Mesenteric fat pad (tissue), 1 donor: ENCODE results near the gene C1QTNF3. TPM values are rescaled to one million over a fixed set of nuclear protein-coding genes. Genes with fewer than 3 reads are reported as not detected.
A peak's percentile ranks its signal among the peaks of the same experiment; 100 is the strongest.
"Not testable (repeated sequence)": the region's sequence is repeated elsewhere in the genome, so short reads cannot be mapped to it uniquely, and the experiment has no call there.

ENCODE experiments used
- DNase-seq: peaks from one replicate; pipeline ENCODE4 v3.0.0-alpha.2; 2020; ENCODE audit warnings: low spot score
- total RNA-seq: library from RNA; stranded (reverse); fragmentation: NEBNext Ultra II Directional; extraction: Animal tissue kit (Norgen Biotek cat#: 25700); gene quantifications from one replicate; pipeline ENCODE4 v1.2.1, GENCODE V29; 2021
- donor health status: DM: yes; HTN: yes; CAD: no.

Gene C1QTNF3
- total RNA-seq, 1 donor from 2014 or later, result 2.7 TPM

DNA sequence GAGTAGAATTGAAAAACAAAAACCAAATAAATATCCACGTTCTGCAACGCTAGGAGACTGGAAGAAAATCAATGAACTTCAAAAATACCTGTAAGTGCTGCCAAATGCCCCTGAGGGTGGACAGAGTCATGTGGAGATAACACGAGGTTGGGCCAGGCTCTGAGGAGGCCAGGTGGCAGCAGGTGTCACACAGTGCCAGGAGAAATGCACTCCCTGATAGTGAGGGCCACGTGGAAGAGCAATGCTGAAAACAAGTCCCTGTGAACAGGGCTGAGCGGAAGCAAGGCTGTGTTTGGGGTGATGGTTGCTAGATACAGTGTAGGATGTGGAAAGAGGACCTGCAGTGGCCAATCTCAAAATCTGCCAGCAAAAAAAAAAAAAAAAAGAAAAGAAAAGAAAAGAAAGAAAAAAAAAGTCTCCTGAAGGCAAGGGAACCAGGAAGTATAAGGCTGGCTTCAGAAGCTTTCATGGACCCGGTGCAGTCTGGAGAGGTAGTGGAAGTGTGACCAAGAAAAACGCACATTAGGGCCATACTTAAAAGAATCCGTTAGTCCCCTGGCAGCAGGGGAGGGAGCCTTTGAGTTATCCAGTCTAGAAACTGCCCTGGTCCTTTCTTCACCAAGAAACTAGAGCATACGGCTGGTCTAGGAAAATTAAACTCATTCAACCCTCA is 16.8 kb downstream of the C1QTNF3 start:
- no peak for DNase-seq

DNA sequence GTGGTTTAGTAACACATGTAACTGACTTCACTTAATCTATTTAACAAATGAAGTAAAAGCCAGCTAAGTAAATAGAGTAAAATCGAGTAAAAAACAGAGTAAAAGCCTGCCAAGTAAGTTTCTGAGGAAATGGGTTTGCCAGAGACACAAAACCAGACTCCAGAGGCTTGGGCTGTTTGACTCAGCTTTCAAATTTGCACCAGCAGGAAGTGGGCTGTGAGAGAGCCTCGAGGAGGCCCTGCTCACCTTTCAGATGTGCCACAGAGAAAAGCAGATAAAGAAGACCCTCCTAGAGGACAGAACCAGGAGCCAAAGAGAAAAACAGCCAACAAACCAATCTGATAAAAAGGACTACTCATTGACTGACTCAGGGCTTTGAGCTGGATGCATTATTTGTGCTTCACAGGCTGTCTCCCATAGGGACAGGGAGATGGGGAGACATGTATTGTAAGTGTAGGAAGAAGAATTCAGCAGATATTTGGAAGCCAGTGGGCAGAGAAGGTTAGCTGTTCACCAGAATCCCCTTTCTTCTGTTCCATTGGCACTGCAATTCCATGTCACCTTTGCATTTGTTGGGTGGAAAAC is 20.8 kb downstream of the C1QTNF3 start:
- no peak for DNase-seq

DNA sequence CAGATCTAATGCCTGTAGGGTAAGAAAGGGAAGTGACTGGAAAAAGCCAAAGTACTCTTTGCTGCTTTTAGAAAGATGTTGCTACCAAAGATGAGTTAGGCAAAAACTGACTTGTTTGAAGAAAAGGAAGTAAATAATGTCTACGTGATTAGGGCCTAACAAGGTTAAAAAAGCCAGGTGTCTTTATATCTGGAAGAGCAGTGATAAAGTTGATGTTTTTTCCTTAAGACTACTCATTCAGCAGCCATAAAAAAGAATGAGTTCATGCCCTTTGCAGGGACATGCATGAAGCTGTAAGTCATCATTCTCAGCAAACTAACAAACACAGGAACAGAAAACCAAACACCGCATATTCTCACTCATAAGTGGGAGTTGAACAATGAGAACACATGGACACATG is 21.7 kb downstream of the C1QTNF3 start:
- DNase-seq, result no peak

DNA sequence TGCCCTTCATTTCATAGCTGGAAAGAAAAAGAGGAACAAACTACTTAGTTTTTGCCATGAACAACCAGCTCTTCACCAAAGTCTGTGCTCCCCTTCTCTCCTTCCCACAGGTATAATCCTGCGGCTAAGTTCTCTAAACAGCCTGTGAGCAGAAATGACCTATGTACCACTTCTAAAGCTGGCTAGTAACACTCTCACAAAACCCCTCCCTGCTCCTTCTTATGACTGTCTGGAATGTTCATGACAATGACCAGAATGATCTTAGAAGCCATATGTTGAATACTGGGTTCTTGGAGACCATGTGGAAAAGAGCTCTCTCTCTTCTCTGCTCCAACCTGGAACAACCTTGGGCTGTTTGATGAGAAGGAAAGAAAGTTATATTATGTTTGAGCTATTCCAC is 22.3 kb downstream of the C1QTNF3 start:
- DNase-seq, result no peak

DNA sequence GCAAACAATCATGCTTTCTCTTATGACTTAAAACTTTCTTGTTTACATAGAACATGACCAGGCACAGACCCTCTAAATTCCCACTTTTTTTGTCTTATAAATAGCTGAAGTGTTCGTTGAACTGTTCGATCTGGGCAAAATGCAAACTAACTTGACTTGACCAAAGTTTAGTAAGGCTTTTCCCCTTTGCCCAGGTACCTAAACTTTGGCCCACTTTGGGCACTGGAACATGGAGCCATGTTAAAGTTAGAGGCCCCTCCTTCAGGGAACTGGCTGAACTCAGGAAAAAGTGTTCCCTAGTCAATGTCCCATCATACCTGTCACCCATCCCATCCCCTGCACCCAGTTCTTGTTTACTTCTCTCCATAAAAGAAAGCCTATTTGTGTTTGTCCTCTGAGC is 25.8 kb downstream of the C1QTNF3 start:
- no peak for DNase-seq

DNA sequence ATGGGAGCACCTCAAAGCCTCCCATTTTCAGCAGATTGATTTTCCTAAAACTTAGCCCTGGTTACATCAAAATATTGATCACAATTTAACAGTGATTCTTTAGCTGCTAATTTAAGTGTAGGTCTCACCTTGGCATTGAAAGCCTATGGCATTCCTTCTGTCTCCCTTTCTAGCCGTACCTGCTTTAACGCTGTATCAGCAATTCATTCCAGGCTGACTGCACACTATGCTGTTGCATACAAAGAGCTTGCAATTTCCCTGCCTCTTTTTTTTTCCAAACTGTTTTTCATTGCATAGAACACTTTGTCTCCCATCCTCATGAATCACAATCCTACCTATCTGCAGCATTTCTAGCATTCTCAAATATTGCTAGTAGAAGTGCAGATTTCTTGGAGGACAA is 26.3 kb downstream of the C1QTNF3 start:
- DNase-seq, result no peak

DNA sequence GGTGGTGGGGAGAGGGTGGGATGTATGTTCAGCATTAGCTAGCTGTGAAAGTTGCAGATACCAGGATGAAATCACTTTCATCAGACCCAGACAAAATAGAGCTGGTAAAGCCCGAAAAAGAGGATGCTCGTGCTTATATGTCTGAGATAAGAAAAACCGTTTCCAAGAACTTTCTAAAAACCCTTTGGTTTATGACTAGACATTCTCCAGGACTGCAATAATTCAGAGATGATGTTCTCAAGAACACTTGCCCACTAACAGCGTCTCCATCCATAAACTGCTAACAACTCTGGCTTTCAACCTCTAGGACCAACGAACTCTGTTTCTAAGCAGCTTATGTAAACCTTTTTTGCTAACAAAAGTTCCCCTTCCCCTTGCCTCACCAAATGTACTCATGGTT is 26.8 kb downstream of the C1QTNF3 start:
- DNase-seq, result no peak

DNA sequence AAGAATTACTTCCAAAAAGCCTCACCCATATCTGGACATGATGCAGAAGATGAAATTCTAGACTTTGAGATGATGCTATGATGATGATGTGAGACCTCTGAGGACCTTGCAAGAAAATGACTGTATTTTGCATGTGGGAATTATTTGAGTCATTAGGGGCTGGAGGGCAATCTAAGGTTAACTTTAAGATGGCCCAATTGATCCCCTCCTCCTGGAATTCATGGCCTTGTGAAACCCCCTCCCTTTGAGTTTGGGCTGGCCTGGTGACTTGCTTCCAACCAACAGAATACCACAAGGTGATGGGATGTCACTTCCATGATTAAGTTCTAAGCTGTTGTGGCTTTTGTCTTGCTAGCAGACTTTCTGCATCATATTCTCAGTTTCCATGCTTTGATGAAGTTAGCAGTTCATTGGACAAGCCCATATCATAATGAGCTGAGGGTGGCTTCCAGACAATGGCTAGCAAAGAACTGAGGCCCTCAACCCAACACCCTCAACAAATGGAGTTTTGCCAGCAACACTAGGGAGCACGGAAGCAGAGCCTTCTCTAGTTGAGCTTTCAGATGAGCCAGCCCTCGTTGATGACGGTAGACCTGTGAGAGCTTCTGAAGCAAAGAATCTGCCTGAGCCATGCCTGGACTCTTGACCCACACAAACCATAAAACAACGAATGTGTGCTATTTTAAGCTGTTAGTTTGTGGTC is 27.7 kb downstream of the C1QTNF3 start:
- no peak for DNase-seq

DNA sequence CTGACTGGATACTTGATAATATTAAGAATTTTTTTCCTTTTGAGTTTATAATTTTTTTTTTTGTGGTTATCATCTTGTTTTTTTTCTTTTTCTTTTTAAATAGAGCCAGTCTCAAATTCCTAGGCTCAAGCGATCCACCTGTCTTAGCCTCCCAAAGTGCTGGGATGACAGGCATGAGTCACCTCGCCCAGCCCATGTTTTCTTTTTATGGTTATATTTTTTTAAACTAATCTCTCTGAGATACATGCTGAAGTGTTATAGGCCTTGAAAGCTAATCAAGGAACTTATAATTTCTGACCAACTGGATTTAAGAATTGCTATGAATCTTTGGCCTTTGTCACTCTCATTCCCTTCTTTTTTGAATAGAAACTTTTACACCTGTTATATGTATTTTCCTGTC is 28.4 kb downstream of the C1QTNF3 start:
- DNase-seq, result no peak

DNA sequence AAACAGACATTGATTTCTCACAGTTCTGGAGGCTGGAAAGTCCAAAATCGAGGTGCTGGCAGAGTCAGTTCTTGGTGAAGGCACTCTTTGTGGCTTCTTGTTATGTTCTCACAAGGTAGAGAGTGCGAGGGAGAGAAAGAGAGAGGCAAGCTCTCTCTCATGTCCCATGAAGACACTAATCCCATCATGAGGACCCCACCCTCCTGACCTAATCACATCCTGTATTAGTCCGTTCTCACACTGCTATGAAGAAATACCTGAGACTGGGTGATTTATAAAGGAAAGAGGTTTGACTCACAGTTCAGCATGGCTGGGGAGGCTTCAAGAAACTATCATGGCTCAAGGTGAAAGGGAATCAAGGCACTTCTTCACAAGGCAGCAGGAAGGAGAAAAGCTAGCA is 29.5 kb downstream of the C1QTNF3 start:
- no peak for DNase-seq

DNA sequence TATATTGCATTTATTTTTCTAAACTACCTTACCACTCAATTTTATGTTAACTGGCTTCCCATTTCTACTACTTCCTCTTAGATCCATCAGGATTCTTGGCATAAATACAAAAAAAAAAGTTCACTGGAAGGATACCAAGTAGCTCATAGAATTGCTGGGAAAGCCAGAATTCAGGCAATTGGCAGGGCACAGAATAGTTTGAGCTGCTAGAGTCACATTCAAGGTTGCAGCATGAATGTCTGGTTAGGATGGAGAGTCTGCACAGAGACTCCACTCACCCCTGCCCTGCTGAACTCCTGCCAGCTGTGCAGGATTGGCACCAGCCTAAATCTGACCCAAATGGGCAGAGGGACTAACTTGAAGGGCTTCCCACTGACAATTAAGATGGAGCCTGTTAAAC is 30.2 kb downstream of the C1QTNF3 start:
- no peak for DNase-seq

DNA sequence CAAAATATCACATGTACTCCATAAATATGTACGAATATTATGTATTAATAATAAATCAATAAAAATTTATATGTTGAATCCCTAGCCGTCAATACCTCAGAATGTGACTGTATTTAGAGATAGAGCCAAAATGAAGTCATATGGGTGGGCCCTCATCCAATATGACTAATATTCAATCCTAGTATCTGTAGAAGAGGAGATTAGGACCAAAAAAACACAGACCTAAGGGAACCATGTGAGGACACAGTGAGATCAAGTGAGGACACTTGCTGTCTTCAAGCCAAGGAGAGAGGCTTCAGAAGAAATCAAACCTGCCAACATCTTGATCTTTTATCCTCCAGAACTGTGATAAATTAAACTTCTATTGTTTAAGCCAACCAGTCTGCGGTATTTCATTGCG is 31.5 kb downstream of the C1QTNF3 start:
- no peak for DNase-seq

DNA sequence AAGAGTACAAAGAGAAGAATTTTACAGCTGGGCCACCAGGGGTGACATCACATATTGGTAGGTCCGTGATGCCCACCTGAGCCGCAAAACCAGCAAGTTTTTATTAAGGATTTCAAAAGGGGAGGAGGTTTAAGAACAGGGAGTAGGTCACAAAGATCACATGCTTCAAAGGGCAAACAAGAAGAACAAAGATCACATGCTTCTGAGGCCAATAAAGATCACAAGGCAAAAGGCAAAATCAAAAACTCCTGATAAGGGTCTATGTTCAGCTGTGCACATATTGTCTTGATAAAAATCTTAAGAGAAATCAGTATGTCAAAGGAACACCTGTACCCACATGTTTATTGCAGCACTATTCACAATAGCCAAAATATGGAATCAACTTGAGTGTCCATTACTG is 32.9 kb downstream of the C1QTNF3 start:
- not testable (repeated sequence) for DNase-seq

DNA sequence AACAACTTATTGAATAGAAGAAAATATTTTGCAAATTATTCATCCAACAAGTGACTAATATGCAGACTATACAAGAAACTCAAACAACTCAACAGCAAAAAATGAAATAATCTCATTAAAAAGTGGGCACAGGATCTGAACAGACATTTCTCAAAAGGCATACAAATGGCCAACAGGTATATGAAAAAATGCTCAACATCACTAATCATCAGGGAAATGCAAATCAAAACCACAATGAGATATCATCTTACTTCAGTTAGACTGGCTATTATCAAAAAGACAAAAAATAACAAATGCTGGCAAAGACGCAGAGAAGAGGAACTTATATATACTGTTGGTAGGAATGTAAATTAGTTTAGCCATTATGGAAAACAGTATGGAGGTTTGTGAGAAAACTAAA is 33.4 kb downstream of the C1QTNF3 start:
- no peak for DNase-seq

DNA sequence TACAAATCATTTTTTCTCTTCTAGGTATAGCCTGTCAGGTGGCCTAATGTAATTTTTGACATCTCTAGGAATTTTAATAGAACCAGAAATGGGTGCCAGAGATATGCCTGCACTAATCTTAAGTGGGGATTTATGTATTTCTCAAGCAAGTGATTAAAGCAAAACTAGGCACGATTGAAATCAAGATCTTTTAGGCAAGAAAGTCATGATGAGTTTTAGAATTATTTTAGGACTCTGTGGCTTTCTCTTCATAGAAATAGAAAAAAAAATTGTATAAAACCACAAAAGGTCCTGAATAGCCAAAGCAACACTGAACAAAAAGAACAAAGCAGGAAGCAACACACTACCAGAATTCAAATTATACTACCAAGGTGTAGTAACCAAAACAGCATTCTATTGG is 34.2 kb downstream of the C1QTNF3 start:
- DNase-seq, result no peak

DNA sequence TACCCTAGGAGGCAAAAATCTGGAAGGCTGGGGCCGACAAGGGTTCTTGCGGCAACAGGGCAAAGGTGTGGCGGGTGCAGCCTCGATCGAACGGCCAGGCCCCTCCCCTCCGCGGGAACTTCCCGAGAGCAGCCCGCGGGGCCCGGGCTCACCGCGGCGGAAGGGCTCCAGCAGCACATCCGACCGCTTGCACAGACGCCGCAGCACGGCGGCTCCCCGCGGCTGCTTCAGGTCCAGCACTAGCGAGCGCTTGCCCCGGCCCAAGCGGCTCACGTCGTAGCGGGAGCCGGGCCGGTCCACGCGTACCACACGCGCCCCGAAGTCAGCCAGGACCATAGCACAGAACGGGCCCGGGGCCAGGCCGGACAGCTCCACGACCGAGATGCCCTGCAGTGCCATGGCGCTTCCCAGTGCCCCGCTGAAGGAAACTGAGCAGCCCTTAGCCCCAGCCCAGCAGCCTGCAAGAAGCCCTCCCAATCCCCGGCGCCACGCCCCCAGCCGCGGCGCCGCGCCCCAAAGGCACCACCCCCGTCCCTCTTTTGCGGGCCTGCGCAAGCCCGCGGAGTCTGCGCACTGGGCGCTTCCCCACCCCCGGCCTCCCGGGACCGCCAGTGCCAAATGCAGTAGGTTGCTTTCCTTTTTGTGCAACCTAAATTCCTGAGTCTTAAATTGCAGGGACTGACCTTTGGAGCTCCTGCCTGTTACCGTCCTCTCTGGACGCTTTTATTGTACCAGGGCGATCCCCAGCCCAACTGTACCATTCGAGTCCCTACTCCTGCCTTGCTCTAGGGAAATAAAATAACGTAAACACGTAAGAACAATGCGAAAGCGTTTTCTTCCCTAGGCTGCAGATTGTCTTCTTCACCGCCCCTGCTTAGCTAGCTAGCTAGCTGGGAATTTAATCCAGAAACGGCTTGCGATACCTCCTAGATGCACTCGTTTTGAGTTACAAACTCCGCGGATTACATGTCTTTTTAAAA is 35.1 kb downstream of the C1QTNF3 start, which contains the start of gene AMACR:
AMACR (minus strand) TSS at position 430 of the 980 bp plus-strand sequence; CDS start at position 399, 31 bp downstream.
- peak; percentile 96 for DNase-seq

DNA sequence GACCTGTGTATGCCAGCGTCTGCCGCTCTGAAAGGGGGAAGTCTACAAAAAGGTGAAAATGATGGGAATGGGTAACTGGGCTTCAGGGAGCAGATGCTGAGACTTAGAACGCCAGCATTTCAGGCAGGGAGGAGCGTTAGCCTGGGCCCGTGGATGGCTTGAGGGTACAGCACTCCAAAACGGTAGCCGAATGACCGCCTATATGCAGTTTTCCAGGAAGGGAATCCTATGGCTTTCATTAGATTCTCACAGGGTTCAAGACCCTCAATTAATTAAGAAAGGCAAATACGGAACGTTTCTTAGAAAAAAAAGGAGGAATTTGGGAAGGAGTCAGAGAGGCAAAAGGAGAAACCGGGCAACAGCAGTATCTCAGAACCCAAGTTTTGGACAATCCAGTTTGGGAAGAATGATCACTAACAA is 35.8 kb downstream of the C1QTNF3 start:
- no peak for DNase-seq

DNA sequence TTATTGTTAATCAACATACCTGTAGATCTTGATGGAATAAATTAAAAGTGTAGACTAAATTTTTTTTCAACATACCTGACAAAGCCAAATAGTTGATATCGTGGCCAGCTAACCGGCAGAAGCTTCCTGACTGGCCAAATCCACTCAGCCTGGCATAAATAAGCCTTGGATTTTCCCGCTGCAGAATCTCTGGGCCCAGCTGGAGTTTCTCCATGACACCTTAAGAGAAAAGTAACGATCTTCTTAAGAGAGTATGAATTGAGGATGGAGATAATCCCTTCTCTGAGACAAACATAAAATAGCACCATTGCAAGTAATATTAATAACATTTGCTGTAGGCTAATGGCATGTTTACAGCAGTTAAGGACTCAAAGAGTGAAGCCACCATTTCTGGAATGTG is 37.3 kb downstream of the C1QTNF3 start:
- DNase-seq, result no peak

DNA sequence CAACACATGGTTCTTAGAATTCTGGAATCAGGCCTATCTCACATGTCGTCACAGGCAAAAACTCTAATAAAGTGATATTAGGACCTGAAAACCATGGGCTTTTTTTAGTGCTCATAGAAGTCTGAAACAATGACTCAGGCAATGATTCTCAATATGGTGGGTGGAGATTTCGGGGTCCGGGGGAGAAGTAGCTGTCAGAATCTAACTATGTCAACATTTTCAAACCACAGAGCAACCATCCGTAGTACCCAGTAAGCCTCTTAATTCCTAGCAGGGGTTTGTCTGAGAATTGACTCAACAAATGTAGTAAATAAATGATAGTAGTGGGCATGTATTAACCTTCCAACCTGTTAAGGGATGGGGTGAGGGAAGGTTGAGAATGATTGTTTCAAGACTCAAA is 37.8 kb downstream of the C1QTNF3 start:
- DNase-seq, result no peak

DNA sequence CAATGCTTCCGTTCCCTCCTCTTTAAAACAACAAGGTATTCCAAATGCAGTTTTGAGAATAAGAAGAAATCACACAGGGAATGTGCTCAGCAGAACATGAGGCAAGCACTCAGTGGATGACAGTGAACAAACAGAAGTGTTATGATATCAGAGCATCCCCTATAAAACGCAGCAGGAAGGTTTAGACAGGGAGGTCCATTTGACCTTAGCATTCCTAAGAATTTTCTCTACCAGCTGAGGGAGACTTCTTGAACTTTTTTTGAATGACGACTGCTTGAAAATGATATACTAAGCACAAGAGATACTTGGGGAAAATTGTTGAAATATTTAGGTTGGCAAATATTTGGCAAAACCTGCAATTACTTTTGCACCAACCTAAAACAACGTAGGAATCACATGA is 39.1 kb downstream of the C1QTNF3 start:
- no peak for DNase-seq

DNA sequence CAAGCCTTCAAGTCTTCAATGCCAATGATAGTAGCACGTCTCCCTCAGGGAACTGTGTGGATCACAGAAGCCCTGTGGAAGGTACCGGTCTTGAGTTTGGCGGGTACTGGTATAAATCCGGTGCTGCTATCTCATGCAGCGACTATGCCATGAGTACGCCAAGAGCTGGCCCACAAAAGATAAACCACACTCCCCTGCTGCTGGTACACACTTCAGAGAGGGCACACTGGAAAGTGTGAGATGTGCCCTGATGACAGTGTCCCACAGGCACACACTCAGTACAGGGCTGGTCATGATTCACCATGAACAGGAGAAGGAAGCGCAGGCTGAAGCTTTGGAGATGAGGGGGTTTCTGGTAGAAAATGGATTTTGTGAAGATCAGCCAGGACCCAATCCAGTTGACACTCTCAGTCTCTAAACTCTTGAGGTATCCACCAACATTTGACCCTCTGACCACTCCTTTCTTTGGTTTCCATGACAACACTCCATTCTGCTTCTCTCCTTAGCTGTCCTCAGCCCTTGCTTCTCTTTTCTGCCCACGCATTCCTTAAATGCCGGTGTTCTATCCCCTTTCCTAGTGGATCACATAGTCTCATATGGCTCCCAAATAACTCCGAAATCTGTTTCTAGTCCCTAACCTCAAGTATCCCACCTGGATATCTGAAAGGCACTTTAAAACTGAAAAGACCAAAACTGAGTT is 40.2 kb downstream of the C1QTNF3 start:
- DNase-seq, result no peak
